Upper lobe of left lung (tissue), 6 donors: ENCODE results near the gene NXT1. TPM values are rescaled to one million over a fixed set of nuclear protein-coding genes. Genes with fewer than 3 reads are reported as not detected.

Experiments
- ATAC-seq, 2 donors: fragments of 200-7000 bp; cut with Tn5 transposase; one replicate each; pipeline ENCODE4 v1.9.1; 2022; ENCODE audit warnings: mild to moderate bottlenecking in 2 of 2, moderate library complexity in 2 of 2; ENCODE audit not compliant: low FRiP score in 2 of 2
- DNase-seq, 2 donors: peaks; one replicate each; pipeline ENCODE4 v3.0.0-alpha.2; 2019 to 2020
- H3K27ac ChIP-seq, 4 donors: fragments of 200-600 bp; sonication (generic); one replicate each; pipeline ENCODE4 v1.5.1; 2016 to 2019
- H3K27me3 ChIP-seq, 4 donors: fragments of 200-600 bp; sonication (generic); one replicate each; pipeline ENCODE4 v1.5.1; 2017 to 2019
- H3K36me3 ChIP-seq, 4 donors: fragments of 200-600 bp; sonication (generic); one replicate each; pipeline ENCODE4 v1.5.1; 2016 to 2019
- H3K4me1 ChIP-seq, 4 donors: fragments of 200-600 bp; sonication (generic); one replicate each; pipeline ENCODE4 v1.5.1; 2018 to 2019
- H3K4me3 ChIP-seq, 4 donors: fragments of 200-600 bp; sonication (generic); one replicate each; pipeline ENCODE4 v1.5.1; 2017 to 2019; ENCODE audit warnings: mild to moderate bottlenecking in 2 of 4, moderate library complexity in 1 of 4
- H3K9me3 ChIP-seq, 4 donors: fragments of 200-600 bp; sonication (generic); one replicate each; pipeline ENCODE4 v1.5.1; 2018 to 2019
- CTCF ChIP-seq, 6 experiments: fragments of 450-650 bp in 4 of 6; fragments of 200-600 bp in 2 of 6; sonication (generic) in 2 of 6; IDR thresholded peaks; one replicate each; pipeline ENCODE4 v1.5.1; 2016 to 2019; ENCODE audit warnings: antibody characterized with exemption in 6 of 6
- EP300 ChIP-seq, 4 donors: sonication (generic); formaldehyde crosslinking; IDR thresholded peaks; one replicate each; pipeline ENCODE4 v1.5.1; 2017; ENCODE audit warnings: antibody characterized with exemption in 4 of 4, control low read depth in 2 of 4
- POLR2A ChIP-seq, 4 donors: fragments of 450-650 bp; IDR thresholded peaks; one replicate each; pipeline ENCODE4 v1.5.1; 2016 to 2017; ENCODE audit warnings: antibody characterized with exemption in 4 of 4, mild to moderate bottlenecking in 2 of 4
- POLR2AphosphoS5 ChIP-seq, 2 donors: sonication (generic); formaldehyde crosslinking; IDR thresholded peaks; one replicate each; pipeline ENCODE4 v1.5.1; 2017; ENCODE audit warnings: antibody characterized with exemption in 2 of 2
- WGBS, 2 donors: methylation state at CpG; one replicate each; pipeline ENCODE4 v1.1.5; 2017 to 2018; 5-methylcytosine and 5-hydroxymethylcytosine counted together
- total RNA-seq, 6 donors: library from RNA; depleted of rRNA in 4 of 6; stranded (reverse); fragments of >200 nt in 4 of 6; gene quantifications; one replicate each; pipeline versions ENCODE4 v1.1.0 to v1.2.1, GENCODE V29; 2016 to 2021
- donor health status: DM: no; HTN: no; CAD: no; lungs with moderate emphysema.
- donor health status: DM: no; HTN: yes; CAD: no; lungs with severe emphysema.

NXT1 gene
- total RNA-seq, 6 donors from 2014 or later = 7.3 to 39.4 (median 17.9) TPM

- Histone ChIP-seq H3K9me3 (no peaks in the 10 kb centered on the region), H3K27ac (no peak overlapping the region), H3K4me3 (no peak overlapping the region), H3K27me3 (no peaks in the 10 kb centered on the region), H3K4me1 (peaks cover 0 to 3% (median 0%) of the 10 kb centered on the region in 4 donors), H3K36me3 (no peaks in the 10 kb centered on the region)
- DNase-seq = no peak
- 39 to 51% methylated on average over 3 of the region's 3 CpGs for WGBS, 2 donors
- ATAC-seq = no peak
- TF ChIP-seq EP300 (IDR thresholded peaks at IDR 0.05) (peak in 2 of 4 donors; percentile 64 to 74), POLR2A (IDR thresholded peaks at IDR 0.05) (no peak)
Measured at GRCh38 chr20:23334111-23334510, 16.5 kb upstream of the NXT1 start.

GRCh38 chr20:23335521-23335920, 15.1 kb upstream of the NXT1 start:
- Histone ChIP-seq H3K4me1 (peaks cover 0 to 4% (median 1%) of the 10 kb centered on the region in 4 donors), H3K4me3 (no peak overlapping the region), H3K27me3 (no peaks in the 10 kb centered on the region), H3K36me3 (no peaks in the 10 kb centered on the region), H3K9me3 (no peaks in the 10 kb centered on the region), H3K27ac (no peak overlapping the region)
- ATAC-seq (no peak), DNase-seq (no peak)
- TF ChIP-seq CTCF (IDR thresholded peaks at IDR 0.05) (no peak), EP300 (IDR thresholded peaks at IDR 0.05) (no peak), POLR2AphosphoS5 (IDR thresholded peaks at IDR 0.05) (no peak), POLR2A (IDR thresholded peaks at IDR 0.05) (no peak)
- WGBS, 2 donors = 91 to 93% methylated on average over 5 of the region's 5 CpGs

GRCh38 chr20:23336476-23336875, 14.1 kb upstream of the NXT1 start:
- DNase-seq = no peak
- Histone ChIP-seq H3K9me3 (no peaks in the 10 kb centered on the region), H3K27me3 (no peaks in the 10 kb centered on the region), H3K36me3 (no peaks in the 10 kb centered on the region), H3K4me1 (peaks cover 0 to 4% (median 1%) of the 10 kb centered on the region in 4 donors), H3K4me3 (no peak overlapping the region), H3K27ac (no peak overlapping the region)
- no peak for ATAC-seq
- TF ChIP-seq POLR2A (IDR thresholded peaks at IDR 0.05) (no peak), EP300 (IDR thresholded peaks at IDR 0.05) (no peak), POLR2AphosphoS5 (IDR thresholded peaks at IDR 0.05) (no peak), CTCF (IDR thresholded peaks at IDR 0.05) (no peak)
- 93 to 98% methylated on average over 5 of the region's 5 CpGs for WGBS, 2 donors

DNA sequence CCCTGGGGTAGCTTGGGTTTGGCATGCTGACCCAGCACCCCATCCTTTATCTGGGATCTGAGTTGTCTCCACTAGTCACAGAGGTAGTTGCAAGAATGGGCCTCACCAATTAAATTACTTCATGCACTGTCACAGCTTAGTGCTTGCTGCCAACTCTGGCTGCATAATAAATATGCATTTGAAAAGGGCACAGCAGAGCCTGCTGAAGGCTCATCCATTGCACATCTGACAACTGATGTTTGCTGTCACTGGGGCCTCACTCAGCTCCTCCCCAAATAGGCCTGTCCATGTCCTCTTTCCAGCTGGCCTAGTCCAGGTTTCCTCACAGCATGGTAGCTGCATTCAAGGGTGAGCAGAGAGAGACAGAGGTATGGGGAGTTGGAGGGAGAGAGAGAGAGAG, 13.3 kb upstream of the NXT1 start:
- DNase-seq (no peak), ATAC-seq (no peak)
- Histone ChIP-seq H3K4me3 (no peak overlapping the region), H3K4me1 (peaks cover 0 to 4% (median 1%) of the 10 kb centered on the region in 4 donors), H3K27ac (no peak overlapping the region), H3K36me3 (no peaks in the 10 kb centered on the region), H3K9me3 (no peaks in the 10 kb centered on the region), H3K27me3 (no peaks in the 10 kb centered on the region)
- TF ChIP-seq EP300 (IDR thresholded peaks at IDR 0.05) = no peak
- no peak for TF ChIP-seq POLR2AphosphoS5 (IDR thresholded peaks at IDR 0.05)
- TF ChIP-seq CTCF (IDR thresholded peaks at IDR 0.05) = no peak
- no peak for TF ChIP-seq POLR2A (IDR thresholded peaks at IDR 0.05)

DNA sequence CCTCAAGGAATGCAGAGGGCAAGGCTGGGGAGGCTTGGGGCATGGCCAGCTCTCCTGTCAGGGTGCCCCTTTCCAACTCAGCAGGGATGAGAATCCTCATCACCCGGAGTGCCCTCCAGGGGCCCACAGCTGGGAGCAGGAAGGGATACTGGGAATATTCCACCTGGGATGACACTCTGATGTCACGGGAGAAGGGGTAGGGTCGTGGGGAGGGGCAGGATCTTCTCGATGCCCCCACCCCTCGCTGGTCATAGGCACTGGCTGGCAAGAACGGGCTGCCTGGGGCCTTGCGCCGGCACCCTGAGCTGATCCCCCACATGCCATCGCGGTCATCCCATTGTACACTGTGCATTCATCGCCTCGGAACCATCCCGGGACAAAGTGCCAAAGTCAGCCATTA, 10.6 kb upstream of the NXT1 start:
- Histone ChIP-seq H3K27me3 (no peaks in the 10 kb centered on the region), H3K36me3 (no peaks in the 10 kb centered on the region), H3K9me3 (no peaks in the 10 kb centered on the region), H3K4me3 (no peak overlapping the region), H3K27ac (no peak overlapping the region), H3K4me1 (peaks cover 0 to 4% (median 0%) of the 10 kb centered on the region in 4 donors)
- ATAC-seq = no peak
- peak in 1 of 2 donors; percentile 35 for DNase-seq
- 82% methylated on average over 4 to 13 of the region's 13 CpGs for WGBS, 2 donors
- TF ChIP-seq POLR2A (IDR thresholded peaks at IDR 0.05) (no peak), POLR2AphosphoS5 (IDR thresholded peaks at IDR 0.05) (no peak), CTCF (IDR thresholded peaks at IDR 0.05) (no peak), EP300 (IDR thresholded peaks at IDR 0.05) (no peak)
